K562 (cell line): ENCODE measurements around the gene LONRF2. TPM values are rescaled to one million over a fixed set of nuclear protein-coding genes. Genes with fewer than 3 reads are reported as not detected.
A peak's percentile ranks its signal among the peaks of the same experiment; 100 is the strongest.

Source experiments
- ARID2 ChIP-seq: fragments of 450-650 bp; IDR thresholded peaks from 2 replicates; pipeline ENCODE4 v1.6.1; 2017; ENCODE audit warnings: antibody characterized with exemption, mild to moderate bottlenecking
- ATF7 ChIP-seq: fragments of 450-650 bp; IDR thresholded peaks from 2 replicates; pipeline ENCODE4 v1.7.1; 2014; ENCODE audit warnings: mild to moderate bottlenecking, moderate library complexity
- CEBPG ChIP-seq, 3 experiments: fragments of 200-800 bp in 1 of 3; sonication (Bioruptor generic) in 1 of 3; sonication (generic) in 1 of 3; formaldehyde crosslinking in 1 of 3; IDR thresholded peaks in 2 of 3; conservative IDR thresholded peaks in 1 of 3; 2 replicates each; pipeline versions ENCODE4 v1.6.1 to v1.8.0; 2016 to 2022; ENCODE audit warnings: missing compliant biosample characterization in 2 of 3, missing genetic modification characterization in 2 of 3, mild to moderate bottlenecking in 1 of 3, missing genetic modification reagents in 1 of 3
- CREB3 ChIP-seq: fragments of 450-650 bp; conservative IDR thresholded peaks from 2 replicates; pipeline ENCODE4 v1.6.1; 2016; ENCODE audit warnings: missing genetic modification characterization, low read depth, mild to moderate bottlenecking, missing compliant biosample characterization, moderate library complexity
- CUX1 ChIP-seq: fragments of 200-800 bp; sonication (Bioruptor generic); IDR thresholded peaks from 2 replicates; pipeline ENCODE4 v1.6.1; 2016; ENCODE audit warnings: missing genetic modification characterization, missing compliant biosample characterization
- JUNB ChIP-seq: fragments of 450-650 bp; formaldehyde crosslinking; conservative IDR thresholded peaks from 2 replicates; pipeline ENCODE4 v1.4.0; 2020; ENCODE audit warnings: mild to moderate bottlenecking
- KLF6 ChIP-seq: fragments of 250-450 bp; sonication (Bioruptor Pico); IDR thresholded peaks from 2 replicates; pipeline ENCODE4 v1.4.0; 2020; ENCODE audit warnings: mild to moderate bottlenecking, moderate library complexity, borderline replicate concordance
- MECOM ChIP-seq: fragments of 250-450 bp; sonication (Bioruptor Pico); IDR thresholded peaks from 2 replicates; pipeline ENCODE4 v1.8.0; 2022; ENCODE audit warnings: inconsistent platforms
- MTA3 ChIP-seq: fragments of 450-650 bp; formaldehyde crosslinking; IDR thresholded peaks from 2 replicates; pipeline ENCODE4 v1.6.1; 2017; ENCODE audit warnings: mild to moderate bottlenecking, borderline replicate concordance
- NR2C1 ChIP-seq, 2 experiments: fragments of 450-650 bp; IDR thresholded peaks; 2 replicates each; pipeline ENCODE4 v1.6.1; 2017; ENCODE audit warnings: mild to moderate bottlenecking in 2 of 2, antibody characterized with exemption in 1 of 2, inconsistent platforms in 1 of 2, missing compliant biosample characterization in 1 of 2, missing genetic modification characterization in 1 of 2
- RBM39 ChIP-seq: fragments of 200-400 bp; formaldehyde crosslinking; optimal IDR thresholded peaks from 2 replicates; pipeline ENCODE3; 2018; ENCODE audit warnings: low read depth, low read length
- SAP30 ChIP-seq: fragments of 200-600 bp; sonication (generic); IDR thresholded peaks from 2 replicates; pipeline ENCODE4 v1.6.1; 2012; ENCODE audit warnings: borderline replicate concordance, low read depth, mild to moderate bottlenecking, moderate library complexity, low read length, control low read depth, inconsistent platforms; ENCODE audit not compliant: insufficient read depth, poor library complexity, severe bottlenecking
- TCF7 ChIP-seq: sonication (generic); IDR thresholded peaks from 2 replicates; pipeline ENCODE4 v1.6.1; 2016; ENCODE audit warnings: antibody characterized with exemption, borderline replicate concordance
- TEAD1 ChIP-seq, 2 experiments: fragments of 450-650 bp in 1 of 2; sonication (generic) in 1 of 2; formaldehyde crosslinking; IDR thresholded peaks; 2 replicates each; pipeline versions ENCODE4 v1.4.0 to v1.8.0; 2020 to 2022; ENCODE audit warnings: mild to moderate bottlenecking in 2 of 2, missing genetic modification reagents in 1 of 2
- ZBTB17 ChIP-seq: fragments of 450-650 bp; formaldehyde crosslinking; IDR thresholded peaks from 2 replicates; pipeline ENCODE4 v1.4.0; 2020; ENCODE audit warnings: mild to moderate bottlenecking
- ZNF282 ChIP-seq: sonication (generic); formaldehyde crosslinking; IDR thresholded peaks from 2 replicates; pipeline ENCODE4 v1.8.1; 2023; ENCODE audit warnings: missing genetic modification reagents
- ZNF408 ChIP-seq: fragments of 250-450 bp; sonication (Bioruptor Pico); IDR thresholded peaks from 2 replicates; pipeline ENCODE4 v1.4.0; 2020; ENCODE audit warnings: low read depth, mild to moderate bottlenecking, moderate library complexity
- ZNF717 ChIP-seq: fragments of 250-450 bp; sonication (Bioruptor Pico); IDR thresholded peaks from 2 replicates; pipeline ENCODE4 v1.5.0; 2021
- polyA plus RNA-seq, 8 experiments: library from polyadenylated mRNA; depleted of rRNA in 4 of 8; stranded (reverse) in 5 of 8; unstranded in 3 of 8; fragments of >200 nt; fragmentation: Nextera tagmentation in 2 of 8; fragmentation: Illumina TruSeq in 1 of 8; extraction: Ambion mirVana in 2 of 8; extraction: Trizol in 1 of 8; gene quantifications; 2 replicates each; pipeline versions ENCODE4 v1.2.1 to v1.2.3, GENCODE V29; 2011 to 2014; ENCODE audit warnings: inconsistent platforms in 1 of 8, missing spikeins in 1 of 8
- total RNA-seq, 7 experiments: library from RNA; depleted of rRNA in 6 of 7; stranded (reverse); fragments of >200 nt in 6 of 7; fragmentation: Illumina TruSeq in 2 of 7; extraction: Trizol in 2 of 7; gene quantifications; 2 replicates each; pipeline versions ENCODE4 v1.2.1 to v1.2.3, GENCODE V29; 2011 to 2021; ENCODE audit warnings: low replicate concordance in 1 of 7
- TF ChIP-seq, protein P1 (sequence below): fragments of 250-450 bp; sonication (Bioruptor Pico); IDR thresholded peaks from 2 replicates; pipeline ENCODE4 v1.5.0; 2022; ENCODE audit warnings: mild to moderate bottlenecking

Gene LONRF2
- total and polyA plus RNA-seq, 9 of the 15 experiments (the other 6 are each of a cell fraction or from before 2014, with no cell fraction given), result 0.35 to 5.0 (median 2.7) TPM

- TF ChIP-seq CUX1 (CRISPR knock-in tag) (no peak; the same call in 1 of the 2 replicates), ZNF408 (CRISPR knock-in tag) (no peak), CREB3 (peak; percentile 49; the same call in 1 of the 2 replicates), ATF7 (peak; percentile 91), ARID2 (no peak), NR2C1 (IDR thresholded peaks at IDR 0.05) (peak; percentile 26), NR2C1 (tag; IDR thresholded peaks at IDR 0.05) (no peak), CEBPG (CRISPR knock-in tag; IDR thresholded peaks at IDR 0.05) (peak; percentile 88), CEBPG (tag; conservative IDR thresholded peaks at IDR 0.05 in 1 of 2, IDR thresholded peaks at IDR 0.05 in 1 of 2) (peak; percentile 90 to 93), SAP30 (no peak), ZNF282 (CRISPR knock-in tag) (no peak), ZNF717 (CRISPR knock-in tag) (no peak), TCF7 (no peak), JUNB (CRISPR knock-in tag) (peak; percentile 93), RBM39 (no peak), KLF6 (CRISPR knock-in tag) (no peak), ZBTB17 (CRISPR knock-in tag) (no peak), MTA3 (peak; percentile 79), TEAD1 (CRISPR knock-in tag; IDR thresholded peaks at IDR 0.05) (peak in 1 of 2 experiments; percentile 86; a peak in 2 of 4 replicates), MECOM (CRISPR knock-in tag) (0 out of 2 replicates have a peak, but pooled peaks have one; percentile 42)
- TF ChIP-seq, protein P1, sequence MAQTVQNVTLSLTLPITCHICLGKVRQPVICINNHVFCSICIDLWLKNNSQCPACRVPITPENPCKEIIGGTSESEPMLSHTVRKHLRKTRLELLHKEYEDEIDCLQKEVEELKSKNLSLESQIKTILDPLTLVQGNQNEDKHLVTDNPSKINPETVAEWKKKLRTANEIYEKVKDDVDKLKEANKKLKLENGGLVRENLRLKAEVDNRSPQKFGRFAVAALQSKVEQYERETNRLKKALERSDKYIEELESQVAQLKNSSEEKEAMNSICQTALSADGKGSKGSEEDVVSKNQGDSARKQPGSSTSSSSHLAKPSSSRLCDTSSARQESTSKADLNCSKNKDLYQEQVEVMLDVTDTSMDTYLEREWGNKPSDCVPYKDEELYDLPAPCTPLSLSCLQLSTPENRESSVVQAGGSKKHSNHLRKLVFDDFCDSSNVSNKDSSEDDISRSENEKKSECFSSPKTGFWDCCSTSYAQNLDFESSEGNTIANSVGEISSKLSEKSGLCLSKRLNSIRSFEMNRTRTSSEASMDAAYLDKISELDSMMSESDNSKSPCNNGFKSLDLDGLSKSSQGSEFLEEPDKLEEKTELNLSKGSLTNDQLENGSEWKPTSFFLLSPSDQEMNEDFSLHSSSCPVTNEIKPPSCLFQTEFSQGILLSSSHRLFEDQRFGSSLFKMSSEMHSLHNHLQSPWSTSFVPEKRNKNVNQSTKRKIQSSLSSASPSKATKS (CRISPR knock-in tag), result no peak
Measured at GRCh38 chr2:100292022-100292580, 30.2 kb downstream of the LONRF2 start (continued).
